ENCODE results near the gene GLDN.

Gene GLDN

DNA sequence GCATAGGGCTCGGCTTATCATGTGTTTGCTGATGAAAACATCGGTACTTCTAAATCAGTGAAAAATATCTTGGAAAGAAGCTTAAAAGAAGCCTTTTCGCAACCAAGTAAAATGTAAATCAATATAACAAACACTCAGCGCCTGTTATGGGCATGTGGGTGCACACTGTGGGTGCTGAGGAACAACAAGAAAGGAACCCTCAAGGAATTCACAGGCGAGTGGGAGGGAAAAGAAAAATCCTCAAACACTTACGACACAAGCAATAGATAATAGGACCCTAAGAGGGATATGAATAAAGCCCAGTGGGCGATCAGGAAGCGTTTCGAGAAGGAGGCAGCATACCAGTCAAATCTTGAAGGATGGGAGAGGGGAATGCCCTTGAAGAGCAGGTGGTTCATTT, 21.9 kb downstream of the GLDN start:
- no peak for DNase-seq

- DNase-seq, result no peak
Observed at GRCh38 chr15:51365417-51365816, 24.0 kb downstream of the GLDN start.

GRCh38 chr15:51366071-51366470, 24.6 kb downstream of the GLDN start:
- no peak for DNase-seq

- no peak for DNase-seq
Observed at GRCh38 chr15:51366920-51367319, 25.5 kb downstream of the GLDN start.

- no peak for DNase-seq
Observed at GRCh38 chr15:51367322-51367976, 26.0 kb downstream of the GLDN start.

DNA sequence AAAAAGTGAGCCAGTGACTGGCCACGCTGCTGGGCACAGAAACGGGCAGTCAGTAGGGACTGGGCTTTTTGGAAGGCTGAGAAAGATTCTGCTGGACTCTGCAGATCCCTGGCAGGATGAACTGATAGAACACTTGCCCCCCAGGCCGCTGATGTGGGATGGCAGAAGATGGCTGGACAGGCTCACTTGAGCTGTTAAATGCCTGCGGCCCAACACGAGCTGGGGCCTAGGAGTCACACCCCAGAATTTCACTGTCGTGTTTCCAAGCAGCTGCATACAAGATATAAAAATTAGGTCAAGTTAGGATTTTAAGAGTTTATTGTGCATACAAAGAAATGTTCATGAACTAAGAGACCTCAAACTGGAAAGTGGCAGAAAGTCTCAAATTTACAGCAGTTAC, 26.9 kb downstream of the GLDN start:
- DNase-seq, result no peak

DNA sequence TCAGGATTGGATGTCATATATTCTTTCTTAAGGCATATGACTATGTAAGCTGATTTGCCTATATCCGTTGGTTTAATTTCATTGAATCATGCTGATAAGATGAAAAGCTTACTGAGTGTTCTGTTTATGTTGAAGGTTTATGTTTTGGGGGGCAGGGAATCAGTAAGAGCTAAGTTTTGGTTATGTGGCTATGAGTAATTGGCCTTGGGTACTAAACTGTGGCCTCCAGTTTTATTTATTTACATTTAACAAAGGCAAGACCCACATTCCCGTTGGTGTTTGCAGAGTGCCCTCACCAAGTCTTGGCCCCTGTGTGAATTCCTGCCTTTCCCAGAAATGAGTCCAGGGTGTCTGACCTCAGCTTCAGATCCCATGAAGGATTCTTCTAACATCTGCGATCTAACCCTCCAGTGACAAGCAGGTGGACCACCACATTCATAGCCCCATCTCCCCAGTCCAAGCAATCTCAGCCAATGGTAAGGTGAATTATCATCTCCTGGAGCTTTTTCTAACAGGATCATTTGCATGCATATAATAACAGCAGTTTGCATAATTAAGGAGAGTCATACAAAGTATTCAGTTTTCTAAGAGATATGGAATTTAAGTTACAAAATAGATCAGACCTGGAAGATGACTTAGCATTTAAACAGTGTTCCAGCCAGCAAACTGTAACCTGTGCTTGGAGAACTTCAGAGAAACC, 27.4 kb downstream of the GLDN start:
- no peak for DNase-seq

GRCh38 chr15:51369451-51369761, 28.0 kb downstream of the GLDN start:
- DNase-seq, result no peak

DNA sequence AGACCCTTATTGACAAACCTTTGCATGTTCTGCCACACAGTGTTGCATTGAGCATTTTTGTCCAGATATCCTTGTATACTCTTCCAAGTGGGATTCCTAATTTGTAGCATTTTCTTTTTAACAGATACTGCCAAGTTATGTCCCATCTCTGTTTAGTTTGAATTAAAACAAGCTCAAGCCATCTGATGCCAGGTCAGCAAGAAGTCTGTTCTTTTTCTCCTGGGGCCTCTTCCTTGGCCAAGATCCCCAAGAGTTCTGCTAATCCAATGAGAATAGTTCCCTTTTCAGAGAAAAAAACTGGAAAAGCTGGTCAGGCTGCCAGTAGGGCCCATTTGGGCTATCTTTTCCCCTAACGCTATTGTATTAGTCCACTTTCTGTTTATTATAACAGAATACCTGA, 29.8 kb downstream of the GLDN start:
- no peak for DNase-seq

- DNase-seq, result no peak
Observed at GRCh38 chr15:51374131-51374530, 32.7 kb downstream of the GLDN start.

- DNase-seq, result no peak
Observed at GRCh38 chr15:51375966-51376640, 34.6 kb downstream of the GLDN start.

DNA sequence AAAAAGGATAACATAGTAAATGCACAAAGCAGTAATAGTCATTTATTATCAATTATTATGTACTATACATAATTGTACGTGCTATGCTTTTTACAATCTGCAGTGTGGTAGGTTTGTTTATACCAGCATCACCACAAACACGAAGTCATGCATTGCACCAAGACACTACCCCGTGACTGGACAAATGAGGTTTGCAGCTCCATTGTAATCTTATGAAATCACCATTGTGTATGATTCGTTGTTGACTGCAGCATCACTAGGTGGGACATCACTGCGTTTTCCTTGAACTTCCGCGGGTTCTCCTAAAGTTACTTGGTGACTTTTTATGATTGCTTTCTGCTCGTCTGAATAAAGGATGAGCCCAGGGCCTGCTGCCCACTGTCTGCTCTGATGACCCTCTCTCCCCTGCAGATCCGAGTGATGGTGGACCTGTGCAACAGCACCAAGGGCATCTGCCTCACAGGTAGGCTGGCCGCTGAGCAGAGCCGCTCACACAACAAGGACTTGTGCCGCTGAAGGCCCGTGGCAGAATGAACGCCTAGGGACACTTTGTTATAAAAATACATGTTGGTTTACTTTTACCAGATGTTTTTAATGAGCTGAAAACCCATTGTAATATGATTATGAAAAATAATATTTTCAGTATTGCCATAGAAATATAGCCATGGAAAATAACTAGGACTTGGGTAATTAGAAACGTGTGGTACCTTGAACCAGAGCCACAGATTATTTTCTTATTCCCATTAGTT, 35.8 kb downstream of the GLDN start:
- no peak for DNase-seq

DNA sequence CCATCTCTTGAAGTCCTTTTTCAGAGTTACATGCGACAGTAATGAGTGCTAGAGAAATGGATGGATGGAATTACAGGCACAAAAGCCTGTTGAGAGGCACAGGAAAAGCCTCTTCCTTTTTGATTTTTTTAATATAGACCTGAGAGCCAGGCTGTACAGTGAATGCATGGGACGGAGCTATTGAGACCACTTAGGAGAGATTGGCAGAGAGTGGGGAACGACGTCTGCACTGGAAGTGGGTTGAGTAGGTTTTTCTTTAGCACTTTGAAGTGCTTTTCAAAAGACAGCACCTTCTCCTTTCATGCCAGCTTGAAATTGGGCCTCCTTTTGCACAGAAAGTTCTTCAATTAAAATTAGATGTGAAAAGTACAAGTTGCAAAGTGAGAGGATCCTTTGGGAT, 37.0 kb downstream of the GLDN start:
- no peak for DNase-seq

GRCh38 chr15:51379390-51379789, 37.9 kb downstream of the GLDN start:
- no peak for DNase-seq

- peak; percentile 34 for DNase-seq
Observed at GRCh38 chr15:51380999-51381806, 39.7 kb downstream of the GLDN start.

DNA sequence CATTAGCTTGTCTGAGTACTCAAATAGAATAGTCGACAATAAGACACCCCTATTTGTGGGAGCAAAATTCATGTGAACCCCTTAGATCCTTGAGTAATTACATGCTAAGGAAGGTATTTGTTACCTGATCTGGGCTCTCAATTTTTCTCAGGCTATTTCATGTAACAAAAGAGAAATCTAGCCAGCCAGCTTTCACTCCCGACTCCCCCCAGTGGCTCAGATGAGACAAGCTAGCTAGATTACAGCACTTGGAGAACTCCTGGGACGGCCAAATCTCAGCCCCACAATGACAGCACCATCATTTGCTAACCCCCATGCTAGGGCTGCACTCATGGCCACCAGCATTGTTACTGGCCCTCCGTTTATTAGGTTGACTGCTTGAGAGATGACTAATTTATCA, 41.3 kb downstream of the GLDN start:
- DNase-seq, result no peak

- no peak for DNase-seq
Observed at GRCh38 chr15:51386029-51386428, 44.6 kb downstream of the GLDN start.

- DNase-seq, result no peak
Observed at GRCh38 chr15:51386486-51386885, 45.0 kb downstream of the GLDN start.

- DNase-seq, result no peak
Observed at GRCh38 chr15:51386960-51387698, 45.7 kb downstream of the GLDN start.

DNA sequence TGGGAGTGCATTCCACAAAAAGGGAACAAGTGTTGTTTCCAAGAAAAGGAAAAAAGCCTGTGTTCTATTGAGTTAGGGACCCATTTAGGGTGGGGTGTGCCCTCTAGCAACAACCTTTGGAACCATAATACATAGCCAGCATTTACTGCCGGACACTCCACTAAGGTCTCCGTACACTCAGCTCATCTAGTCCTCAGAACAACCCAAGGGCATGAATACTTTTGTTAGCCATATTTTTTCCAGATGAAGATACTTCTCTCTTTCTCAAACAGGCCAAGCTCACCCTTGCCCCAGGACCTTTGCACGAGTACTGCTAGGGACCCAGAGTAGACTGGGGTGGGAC, 46.2 kb downstream of the GLDN start:
- DNase-seq, result no peak

GRCh38 chr15:51388726-51389125, 47.3 kb downstream of the GLDN start:
- DNase-seq, result no peak

GRCh38 chr15:51390241-51390965, 48.9 kb downstream of the GLDN start:
- DNase-seq, result no peak
